Left ventricle myocardium inferior (tissue), 1 donor: ENCODE data around the gene RIN3. TPM values are rescaled to one million over a fixed set of nuclear protein-coding genes. Genes with fewer than 3 reads are reported as not detected.

Experiments used
- DNase-seq: peaks from one replicate; pipeline ENCODE4 v3.0.0-alpha.2; 2020
- H3K27ac ChIP-seq: fragments of 200-600 bp; replicated peaks from 2 replicates; pipeline ENCODE4 v1.8.0; 2021
- H3K27me3 ChIP-seq: fragments of 200-600 bp; 2 replicates; pipeline ENCODE4 v1.8.0; 2021; ENCODE audit warnings: low read depth
- H3K36me3 ChIP-seq: fragments of 200-600 bp; 2 replicates; pipeline ENCODE4 v1.8.0; 2021
- H3K4me1 ChIP-seq: fragments of 200-600 bp; 2 replicates; pipeline ENCODE4 v1.8.0; 2021
- H3K4me3 ChIP-seq: fragments of 200-600 bp; 2 replicates; pipeline ENCODE4 v1.8.0; 2021; ENCODE audit warnings: mild to moderate bottlenecking, moderate library complexity
- H3K9me3 ChIP-seq: fragments of 200-600 bp; replicated peaks from 2 replicates; pipeline ENCODE4 v1.8.0; 2021
- intact Hi-C: fragments of 100-400 bp; cut with micrococcal nuclease; formaldehyde crosslinking; loops from one replicate; pipeline ENCODE4 v1.11.0; 2022
- total RNA-seq: library from RNA; stranded (reverse); fragmentation: NEBNext Ultra II Directional; extraction: Animal tissue kit (Norgen Biotek cat#: 25700); gene quantifications from one replicate; pipeline ENCODE4 v1.2.1, GENCODE V29; 2021
- TF ChIP-seq, protein P1 (sequence below): fragments of 200-600 bp; IDR thresholded peaks from 2 replicates; pipeline ENCODE4 v1.8.0; 2021; ENCODE audit warnings: antibody characterized with exemption, mild to moderate bottlenecking, borderline replicate concordance
- donor health status: DM: no; HTN: yes; CAD: no; lungs with severe emphysema.

The RIN3 gene
- total RNA-seq, 1 donor from 2014 or later = 13.8 TPM

DNA sequence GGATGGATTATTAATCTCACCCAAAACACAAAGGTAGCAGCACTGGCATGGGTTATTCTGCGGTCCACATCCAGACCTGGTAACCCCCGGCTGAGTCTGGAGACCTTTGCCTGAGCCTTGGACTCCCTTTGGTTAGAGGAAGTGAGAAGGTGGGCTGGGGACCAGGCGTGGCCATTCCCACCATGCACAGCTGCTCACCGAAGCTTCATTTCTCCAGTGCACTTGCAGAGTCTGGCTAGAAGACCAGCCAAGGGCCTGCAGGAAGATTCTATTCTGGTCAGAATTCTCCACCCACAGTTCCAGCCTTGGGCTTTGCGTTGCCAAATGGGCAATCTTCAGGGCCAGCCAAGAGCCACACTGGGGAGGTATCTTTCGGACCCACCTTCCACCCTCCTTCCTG, 161.8 kb downstream of the RIN3 start:
- Histone ChIP-seq H3K4me3 (no peak overlapping the region), H3K27me3 (no peaks in the 10 kb centered on the region), H3K9me3 (no peaks in the 10 kb centered on the region), H3K27ac (peak overlapping the region; percentile 5), H3K4me1 (peaks cover 8% of the 10 kb centered on the region), H3K36me3 (peaks cover 27% of the 10 kb centered on the region)
- DNase-seq = no peak
- intact Hi-C loops = no loop called here
- TF ChIP-seq, protein P1, sequence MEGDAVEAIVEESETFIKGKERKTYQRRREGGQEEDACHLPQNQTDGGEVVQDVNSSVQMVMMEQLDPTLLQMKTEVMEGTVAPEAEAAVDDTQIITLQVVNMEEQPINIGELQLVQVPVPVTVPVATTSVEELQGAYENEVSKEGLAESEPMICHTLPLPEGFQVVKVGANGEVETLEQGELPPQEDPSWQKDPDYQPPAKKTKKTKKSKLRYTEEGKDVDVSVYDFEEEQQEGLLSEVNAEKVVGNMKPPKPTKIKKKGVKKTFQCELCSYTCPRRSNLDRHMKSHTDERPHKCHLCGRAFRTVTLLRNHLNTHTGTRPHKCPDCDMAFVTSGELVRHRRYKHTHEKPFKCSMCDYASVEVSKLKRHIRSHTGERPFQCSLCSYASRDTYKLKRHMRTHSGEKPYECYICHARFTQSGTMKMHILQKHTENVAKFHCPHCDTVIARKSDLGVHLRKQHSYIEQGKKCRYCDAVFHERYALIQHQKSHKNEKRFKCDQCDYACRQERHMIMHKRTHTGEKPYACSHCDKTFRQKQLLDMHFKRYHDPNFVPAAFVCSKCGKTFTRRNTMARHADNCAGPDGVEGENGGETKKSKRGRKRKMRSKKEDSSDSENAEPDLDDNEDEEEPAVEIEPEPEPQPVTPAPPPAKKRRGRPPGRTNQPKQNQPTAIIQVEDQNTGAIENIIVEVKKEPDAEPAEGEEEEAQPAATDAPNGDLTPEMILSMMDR = no peak

DNA sequence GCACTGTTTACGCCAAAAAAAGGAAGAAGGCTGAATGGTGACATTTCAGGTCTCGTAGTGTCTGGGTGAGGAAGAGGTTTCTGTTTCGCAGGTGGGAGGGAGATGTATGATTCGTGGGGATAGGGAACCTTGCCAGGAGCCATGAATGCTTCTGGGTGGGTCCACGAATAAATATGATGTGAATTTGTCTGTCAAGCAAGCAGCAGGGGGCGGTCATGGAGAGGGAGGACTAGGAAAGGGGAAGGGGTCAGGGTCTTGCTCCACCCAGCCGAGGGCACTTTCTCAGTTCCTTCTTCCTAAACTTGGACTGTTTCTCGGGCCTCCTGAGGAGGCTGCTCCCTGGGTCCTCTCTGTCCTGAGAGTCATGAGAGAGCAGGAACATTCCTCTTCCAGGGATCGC, 162.4 kb downstream of the RIN3 start:
- Histone ChIP-seq H3K9me3 (no peaks in the 10 kb centered on the region), H3K4me1 (peaks cover 14% of the 10 kb centered on the region), H3K36me3 (peaks cover 29% of the 10 kb centered on the region), H3K4me3 (no peak overlapping the region), H3K27ac (peak overlapping the region; percentile 5), H3K27me3 (no peaks in the 10 kb centered on the region)
- no peak for DNase-seq
- intact Hi-C loops = no loop called here
- TF ChIP-seq, protein P1 = no peak

DNA sequence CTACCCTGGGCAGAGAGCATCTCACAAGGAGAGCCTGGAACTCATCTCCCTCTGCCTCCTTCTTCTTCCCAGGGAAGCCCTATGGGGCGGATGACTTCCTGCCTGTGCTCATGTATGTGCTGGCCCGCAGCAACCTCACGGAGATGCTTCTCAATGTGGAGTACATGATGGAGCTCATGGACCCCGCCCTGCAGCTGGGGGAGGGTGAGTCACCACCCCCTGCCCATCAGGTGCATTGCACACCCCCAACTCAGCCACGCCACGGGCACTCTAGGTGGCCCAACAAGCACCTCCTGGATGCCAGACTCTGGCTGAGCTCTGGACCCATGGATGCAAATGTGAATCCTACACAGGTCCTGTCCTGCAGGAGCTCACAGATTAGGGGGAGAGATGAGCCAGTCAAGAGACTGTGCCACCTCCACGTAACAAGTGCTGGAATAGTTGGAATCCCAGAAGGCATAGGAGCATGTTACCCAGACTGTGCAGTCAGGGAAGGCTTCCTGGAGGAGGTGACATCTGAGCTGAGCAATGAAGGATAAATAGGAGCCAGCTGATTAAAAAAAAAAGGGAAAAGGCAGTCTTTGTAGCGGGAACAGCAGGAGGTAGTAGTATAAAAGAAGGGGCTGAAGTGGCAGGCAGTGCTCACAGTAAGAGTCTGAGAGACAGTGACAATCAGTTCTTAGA, 163.0 kb downstream of the RIN3 start:
- H3K27me3 ChIP-seq = no peaks in the 10 kb centered on the region
- H3K4me1 ChIP-seq = peaks cover 18% of the 10 kb centered on the region
- no peak for DNase-seq
- H3K27ac ChIP-seq = no peak overlapping the region
- TF ChIP-seq, protein P1 = no peak
- peaks cover 29% of the 10 kb centered on the region for H3K36me3 ChIP-seq
- H3K9me3 ChIP-seq = no peaks in the 10 kb centered on the region
- intact Hi-C loops = no loop called here
- no peak overlapping the region for H3K4me3 ChIP-seq

DNA sequence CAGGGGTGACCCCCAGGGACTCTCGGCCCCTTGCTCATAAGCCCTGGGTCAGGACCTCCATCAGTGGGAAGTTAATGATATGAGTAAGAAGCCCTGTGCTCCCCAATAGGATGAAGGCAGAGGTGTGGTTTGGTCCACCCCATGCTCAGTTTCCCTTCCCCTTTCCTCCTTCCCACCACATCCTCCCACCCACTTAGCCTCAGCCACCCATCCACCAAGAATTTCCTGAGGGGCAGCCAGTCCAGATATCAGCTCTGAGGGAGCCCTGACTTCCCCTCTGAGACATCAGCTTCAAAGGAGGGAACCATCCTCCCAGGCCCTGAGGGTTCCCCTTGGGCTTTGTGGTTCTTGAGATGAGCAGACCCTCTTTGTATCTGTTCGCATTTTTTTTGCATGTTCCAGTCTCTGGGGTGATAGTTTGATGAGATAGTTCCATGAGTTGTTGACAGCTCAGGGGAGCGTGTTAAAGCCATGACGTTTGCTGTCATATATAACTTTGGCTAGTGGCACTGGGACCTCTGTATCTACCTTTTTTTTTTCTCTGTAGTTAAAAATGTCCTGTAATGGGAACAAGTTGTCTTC, 163.6 kb downstream of the RIN3 start:
- H3K4me1 ChIP-seq = peaks cover 18% of the 10 kb centered on the region
- no peaks in the 10 kb centered on the region for H3K9me3 ChIP-seq
- intact Hi-C loops = no loop called here
- TF ChIP-seq, protein P1 = no peak
- no peak for DNase-seq
- peaks cover 30% of the 10 kb centered on the region for H3K36me3 ChIP-seq
- no peak overlapping the region for H3K4me3 ChIP-seq
- no peaks in the 10 kb centered on the region for H3K27me3 ChIP-seq
- H3K27ac ChIP-seq = no peak overlapping the region

DNA sequence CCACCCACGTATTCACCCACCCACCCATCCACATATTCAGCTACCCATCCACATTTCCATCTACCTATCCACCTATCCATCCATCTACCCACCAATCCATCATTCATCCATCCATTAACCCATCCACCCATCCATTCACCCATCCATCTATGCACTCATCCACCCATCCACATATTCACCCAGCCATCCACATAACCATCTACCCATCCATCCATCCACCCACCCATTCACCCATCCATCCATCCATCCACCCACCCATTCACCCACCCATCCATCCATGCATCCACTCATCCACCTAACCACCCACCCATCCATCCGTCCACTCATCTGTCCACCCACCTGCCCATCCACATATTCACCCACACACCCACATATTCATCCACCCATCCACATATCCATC, 164.4 kb downstream of the RIN3 start:
- Histone ChIP-seq H3K36me3 (peaks cover 35% of the 10 kb centered on the region), H3K27ac (no peak overlapping the region), H3K27me3 (no peaks in the 10 kb centered on the region), H3K4me1 (peaks cover 18% of the 10 kb centered on the region), H3K9me3 (no peaks in the 10 kb centered on the region), H3K4me3 (no peak overlapping the region)
- no peak for DNase-seq
- intact Hi-C loops = no loop called here
- TF ChIP-seq, protein P1 = no peak
